Heart left ventricle (tissue), 16 donors: ENCODE data around the gene CCNB2. TPM values are rescaled to one million over a fixed set of nuclear protein-coding genes. Genes with fewer than 3 reads are reported as not detected.

ENCODE experiments used
- ATAC-seq, 4 donors: fragments of 200-7000 bp; cut with Tn5 transposase; one replicate each; pipeline ENCODE4 v1.9.1; 2020 to 2022; ENCODE audit warnings: moderate library complexity in 4 of 4, mild to moderate bottlenecking in 3 of 4, moderate number of reproducible peaks in 1 of 4
- DNase-seq, 5 donors: peaks; one replicate each; pipeline ENCODE4 v3.0.0-alpha.2; 2020
- H3K27ac ChIP-seq, 12 donors: fragments of 200-600 bp; sonication (generic) in 4 of 12; one replicate each; pipeline versions ENCODE4 v1.5.0 to v1.8.0; 2016 to 2022; ENCODE audit warnings: mild to moderate bottlenecking in 2 of 12
- H3K27me3 ChIP-seq, 9 donors: fragments of 200-600 bp; sonication (generic) in 2 of 9; one replicate each; pipeline versions ENCODE4 v1.5.1 to v1.8.0; 2016 to 2022; ENCODE audit warnings: mild to moderate bottlenecking in 3 of 9
- H3K36me3 ChIP-seq, 9 donors: fragments of 200-600 bp; sonication (generic) in 2 of 9; one replicate each; pipeline versions ENCODE4 v1.5.0 to v1.8.0; 2018 to 2022; ENCODE audit warnings: mild to moderate bottlenecking in 2 of 9
- H3K4me1 ChIP-seq, 12 donors: fragments of 200-600 bp; sonication (generic) in 4 of 12; one replicate each; pipeline versions ENCODE4 v1.5.0 to v1.8.0; 2016 to 2022; ENCODE audit warnings: mild to moderate bottlenecking in 3 of 12
- H3K4me3 ChIP-seq, 12 donors: fragments of 200-600 bp; sonication (generic) in 4 of 12; one replicate each; pipeline versions ENCODE4 v1.5.0 to v1.8.0; 2017 to 2022; ENCODE audit warnings: mild to moderate bottlenecking in 9 of 12, moderate library complexity in 4 of 12
- H3K9me3 ChIP-seq, 12 donors: fragments of 200-600 bp; sonication (generic) in 4 of 12; one replicate each; pipeline versions ENCODE4 v1.5.0 to v1.8.0; 2016 to 2022; ENCODE audit warnings: mild to moderate bottlenecking in 1 of 12
- POLR2A ChIP-seq, 2 donors: fragments of 450-650 bp; IDR thresholded peaks; one replicate each; pipeline ENCODE4 v1.6.1; 2017; ENCODE audit warnings: antibody characterized with exemption in 2 of 2, mild to moderate bottlenecking in 2 of 2, moderate library complexity in 2 of 2
- WGBS, 4 donors: extraction: QIAGEN DNeasy Blood & Tissue Kit in 2 of 4; methylation state at CpG; one replicate each; pipeline versions ENCODE4 v1.1.5 to v1.1.7; 2013 to 2018; 5-methylcytosine and 5-hydroxymethylcytosine counted together
- intact Hi-C, 10 donors: fragments of 100-400 bp; cut with DNase I; formaldehyde crosslinking; loops; one replicate each; pipeline versions ENCODE4 v1.11.1 to v1.14.2; 2022
- polyA plus RNA-seq, 2 donors: library from polyadenylated mRNA; stranded (reverse); fragments of 200-250 nt; gene quantifications; one replicate each; pipeline ENCODE4 v1.2.3, GENCODE V29; 2013
- total RNA-seq, 9 donors: library from RNA; depleted of rRNA in 2 of 9; stranded (reverse); fragments of >200 nt in 2 of 9; fragmentation: NEBNext Ultra II Directional in 3 of 9; extraction: Animal tissue kit (Norgen Biotek cat#: 25700) in 3 of 9; gene quantifications; one replicate each; pipeline versions ENCODE4 v1.1.0 to v1.2.4, GENCODE V29; 2016 to 2023
- TF ChIP-seq, protein P1 (sequence below), 12 donors: fragments of 200-600 bp; sonication (generic) in 4 of 12; IDR thresholded peaks; one replicate each; pipeline versions ENCODE4 v1.5.0 to v1.8.0; 2018 to 2022; ENCODE audit warnings: antibody characterized with exemption in 12 of 12, mild to moderate bottlenecking in 5 of 12
- donor health status: ischemic (EF 13 %, LVEDD 7.1; RV severe dilation, severe dysfunction).
- donor health status: healthy with polysubstance abuse.
- donor health status: DM: no; HTN: yes; CAD: no.
- donor health status: DM: no; HTN: no; CAD: no.
- donor health status: ischemic (EF 25% LVEDD 6.9; RV normal size, moderate dysfunction).
- donor health status: ischemic (EF 25% LVEDD 5.7; RV mildly dilated, moderate dysfunction).
- donor health status: healthy.
- donor health status: DM: yes; HTN: yes; CAD: no.
- donor health status: ischemic (EF 35%, LVEDD 5.7; RV mildly dilated, moderate dysfunction).
- donor health status: nonischemic (EF 11% LVEDD 7.7; RV severe dilation, severe dysfunction).
- donor health status: DM: yes; HTN: yes; CAD: no.
- donor health status: PGD.
- donor health status: ischemic (EF 29% LVEDD 5.4; RV normal size, mild dysfunction).
- donor health status: nonischemic (EF 23%, LVEDD 6.1; RV moderate dilation, normal function).

The CCNB2 gene
- total and polyA plus RNA-seq, 11 donors = 0.18 to 6.3 (median 0.55) TPM; not detected in 3

DNA sequence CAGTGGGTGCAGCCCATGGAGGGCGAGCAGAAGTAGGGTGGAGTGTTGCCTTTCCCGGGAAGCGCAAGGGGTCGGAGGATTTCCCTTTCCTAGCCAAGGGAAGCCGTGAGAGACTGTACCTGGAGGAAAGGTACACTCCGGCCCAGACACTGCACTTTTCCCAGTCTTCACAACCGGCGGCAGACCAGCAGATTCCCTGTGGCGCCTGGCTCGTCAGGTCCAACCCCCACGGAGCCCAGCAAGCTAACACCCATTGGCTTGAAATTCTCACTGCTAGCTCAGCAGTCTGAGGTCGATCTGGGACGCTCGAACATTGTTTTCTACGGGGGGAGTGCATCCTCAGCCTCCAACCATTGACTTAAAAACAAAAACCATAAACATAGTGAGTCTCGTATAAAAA is 26.5 kb downstream of the CCNB2 start:
- Histone ChIP-seq H3K4me1 (no peaks in the 10 kb centered on the region), H3K27me3 (no peaks in the 10 kb centered on the region), H3K4me3 (no peak overlapping the region), H3K9me3 (peaks cover 0 to 27% (median 0%) of the 10 kb centered on the region in 12 donors), H3K36me3 (peaks cover 0 to 57% (median 24%) of the 10 kb centered on the region in 9 donors), H3K27ac (no peak overlapping the region)
- intact Hi-C loops = no loop called here
- DNase-seq (no peak), ATAC-seq (no peak)
- TF ChIP-seq POLR2A (IDR thresholded peaks at IDR 0.05) = no peak
- TF ChIP-seq, protein P1, sequence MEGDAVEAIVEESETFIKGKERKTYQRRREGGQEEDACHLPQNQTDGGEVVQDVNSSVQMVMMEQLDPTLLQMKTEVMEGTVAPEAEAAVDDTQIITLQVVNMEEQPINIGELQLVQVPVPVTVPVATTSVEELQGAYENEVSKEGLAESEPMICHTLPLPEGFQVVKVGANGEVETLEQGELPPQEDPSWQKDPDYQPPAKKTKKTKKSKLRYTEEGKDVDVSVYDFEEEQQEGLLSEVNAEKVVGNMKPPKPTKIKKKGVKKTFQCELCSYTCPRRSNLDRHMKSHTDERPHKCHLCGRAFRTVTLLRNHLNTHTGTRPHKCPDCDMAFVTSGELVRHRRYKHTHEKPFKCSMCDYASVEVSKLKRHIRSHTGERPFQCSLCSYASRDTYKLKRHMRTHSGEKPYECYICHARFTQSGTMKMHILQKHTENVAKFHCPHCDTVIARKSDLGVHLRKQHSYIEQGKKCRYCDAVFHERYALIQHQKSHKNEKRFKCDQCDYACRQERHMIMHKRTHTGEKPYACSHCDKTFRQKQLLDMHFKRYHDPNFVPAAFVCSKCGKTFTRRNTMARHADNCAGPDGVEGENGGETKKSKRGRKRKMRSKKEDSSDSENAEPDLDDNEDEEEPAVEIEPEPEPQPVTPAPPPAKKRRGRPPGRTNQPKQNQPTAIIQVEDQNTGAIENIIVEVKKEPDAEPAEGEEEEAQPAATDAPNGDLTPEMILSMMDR (IDR thresholded peaks at IDR 0.05) = no peak
- 96 to 97% (median 96%) methylated on average over 16 of the region's 16 CpGs for WGBS, 4 donors

DNA sequence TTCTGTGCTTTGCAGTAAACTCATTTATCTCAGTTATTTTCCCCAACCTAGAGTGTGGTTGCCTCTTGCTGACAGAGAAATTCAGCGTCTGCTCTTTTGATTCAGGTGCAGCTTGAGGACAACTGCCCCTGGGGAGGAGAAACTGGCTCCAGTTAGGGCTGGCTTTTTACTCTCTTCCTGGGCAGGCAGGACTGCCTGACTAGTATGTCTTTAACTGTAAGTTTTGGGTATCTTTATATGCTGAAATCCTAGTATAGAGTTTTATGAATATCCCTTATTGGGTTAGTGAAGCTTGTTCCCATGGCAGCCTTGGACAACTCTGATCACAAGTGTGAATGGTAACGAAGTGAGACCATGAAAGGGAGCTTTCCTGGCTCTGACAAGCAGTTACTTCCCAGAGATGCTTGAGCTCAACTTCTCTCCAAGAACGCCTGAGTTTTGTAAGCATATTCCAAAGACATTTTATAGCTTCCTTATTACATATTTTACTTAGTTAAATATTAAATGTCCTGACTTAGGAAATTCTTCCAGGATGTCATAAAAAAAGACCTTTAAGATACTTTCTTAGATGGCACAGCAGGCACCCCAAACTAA is 27.1 kb downstream of the CCNB2 start:
- Histone ChIP-seq H3K27ac (no peak overlapping the region), H3K27me3 (no peaks in the 10 kb centered on the region), H3K9me3 (peaks cover 0 to 21% (median 0%) of the 10 kb centered on the region in 12 donors), H3K36me3 (peaks cover 0 to 63% (median 30%) of the 10 kb centered on the region in 9 donors), H3K4me3 (no peak overlapping the region), H3K4me1 (no peaks in the 10 kb centered on the region)
- ATAC-seq (no peak), DNase-seq (no peak)
- intact Hi-C loops = no loop called here
- WGBS, 4 donors = 94 to 100% (median 95%) methylated on average over 3 of the region's 3 CpGs
- no peak for TF ChIP-seq POLR2A (IDR thresholded peaks at IDR 0.05)
- TF ChIP-seq, protein P1 (IDR thresholded peaks at IDR 0.05) = no peak

DNA sequence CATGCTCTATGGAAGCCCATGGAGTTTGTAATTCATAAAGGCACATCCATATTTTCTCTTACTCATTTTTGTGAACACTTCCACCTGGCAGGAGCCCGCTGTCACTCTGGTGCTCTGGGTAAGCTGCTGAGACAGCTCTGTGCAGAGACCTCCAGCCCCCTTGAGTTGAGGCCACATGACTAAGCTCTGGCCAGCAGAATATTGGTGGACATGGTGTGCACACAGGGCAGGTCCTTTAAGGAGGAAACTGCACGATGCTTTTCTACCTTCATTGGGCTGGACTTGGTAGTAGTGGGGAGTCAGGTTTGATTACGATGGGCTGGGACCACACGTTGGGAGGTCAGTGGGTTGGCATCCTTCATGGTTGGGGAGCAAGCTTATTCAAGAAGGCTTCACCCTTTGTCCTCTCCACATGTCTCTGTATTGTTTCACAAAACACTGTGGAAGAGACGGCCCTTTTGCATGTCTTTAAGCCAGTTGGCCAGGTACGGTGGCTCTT is 29.0 kb downstream of the CCNB2 start:
- WGBS, 4 donors = 95 to 99% (median 99%) methylated on average over 6 of the region's 6 CpGs
- H3K36me3 ChIP-seq = peaks cover 0 to 80% (median 43%) of the 10 kb centered on the region in 9 donors
- H3K9me3 ChIP-seq = peaks cover 0 to 9% (median 0%) of the 10 kb centered on the region in 12 donors
- ATAC-seq (no peak), DNase-seq (no peak)
- no peak overlapping the region for H3K27ac ChIP-seq
- H3K4me3 ChIP-seq = no peak overlapping the region
- no peaks in the 10 kb centered on the region for H3K27me3 ChIP-seq
- no peaks in the 10 kb centered on the region for H3K4me1 ChIP-seq
- TF ChIP-seq, protein P1 (IDR thresholded peaks at IDR 0.05) = no peak
- TF ChIP-seq POLR2A (IDR thresholded peaks at IDR 0.05) = no peak
- intact Hi-C loops = no loop called here

DNA sequence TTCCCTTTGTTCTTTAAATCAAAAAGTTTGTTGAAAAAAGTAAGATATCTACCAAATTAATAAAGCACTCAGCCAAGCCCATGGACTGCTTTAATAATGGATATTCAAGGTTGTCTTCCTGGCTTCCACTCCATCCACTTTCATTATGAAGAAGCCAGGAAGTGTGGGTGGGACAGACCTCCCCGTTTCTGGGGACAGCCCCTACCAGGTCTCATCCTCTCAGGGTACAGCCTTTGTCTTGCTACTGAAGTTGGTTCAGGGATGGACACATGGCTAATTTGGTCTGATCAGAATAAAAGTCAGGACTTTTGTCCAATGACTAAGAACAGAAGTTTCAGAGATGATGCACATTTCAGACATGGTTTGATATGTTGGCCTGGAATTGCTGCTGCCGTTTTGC is 32.6 kb downstream of the CCNB2 start:
- DNase-seq (no peak), ATAC-seq (peak in 1 of 4 donors; percentile 30)
- H3K27me3 ChIP-seq = no peaks in the 10 kb centered on the region
- no peak overlapping the region for H3K27ac ChIP-seq
- TF ChIP-seq, protein P1 (IDR thresholded peaks at IDR 0.05) = no peak
- no peak for TF ChIP-seq POLR2A (IDR thresholded peaks at IDR 0.05)
- intact Hi-C loops = no loop called here
- H3K9me3 ChIP-seq = no peaks in the 10 kb centered on the region
- H3K36me3 ChIP-seq = peaks cover 0 to 78% (median 49%) of the 10 kb centered on the region in 9 donors
- H3K4me1 ChIP-seq = peaks cover 0 to 9% (median 0%) of the 10 kb centered on the region in 12 donors
- H3K4me3 ChIP-seq = no peak overlapping the region
- 46 to 67% (median 55%) methylated on average over 2 of the region's 2 CpGs for WGBS, 4 donors
